Ovary (tissue), 9 donors: ENCODE results near the gene RAD51AP2. TPM values are rescaled to one million over a fixed set of nuclear protein-coding genes. Genes with fewer than 3 reads are reported as not detected.

Experiments used
- DNase-seq, 5 donors: peaks; one replicate each; pipeline ENCODE4 v3.0.0-alpha.2; 2019 to 2020
- H3K27ac ChIP-seq, 2 donors: fragments of 200-600 bp; one replicate each; pipeline versions ENCODE4 v1.5.1 to v1.8.0; 2019 to 2022
- H3K27me3 ChIP-seq: fragments of 200-600 bp; one replicate; pipeline ENCODE4 v1.8.0; 2022
- H3K36me3 ChIP-seq: fragments of 200-600 bp; sonication (generic); one replicate; pipeline ENCODE4 v1.5.1; 2019
- H3K4me1 ChIP-seq: one replicate; pipeline ENCODE4 v1.8.1; 2013; ENCODE audit warnings: mild to moderate bottlenecking, moderate library complexity; ENCODE audit not compliant: insufficient read depth
- H3K4me3 ChIP-seq: fragments of 200-600 bp; sonication (generic); one replicate; pipeline ENCODE4 v1.5.1; 2017
- H3K9me3 ChIP-seq, 2 donors: fragments of 200-600 bp in 1 of 2; sonication (generic) in 1 of 2; one replicate each; pipeline versions ENCODE4 v1.5.1 to v1.8.1; 2013 to 2019; ENCODE audit warnings: mild to moderate bottlenecking in 1 of 2, moderate library complexity in 1 of 2
- EP300 ChIP-seq: sonication (generic); formaldehyde crosslinking; IDR thresholded peaks from one replicate; pipeline ENCODE4 v1.6.1; 2017; ENCODE audit warnings: antibody characterized with exemption
- POLR2A ChIP-seq: fragments of 450-650 bp; IDR thresholded peaks from one replicate; pipeline ENCODE4 v1.6.1; 2017; ENCODE audit warnings: antibody characterized with exemption, mild to moderate bottlenecking, moderate library complexity
- WGBS, 3 donors: extraction: QIAGEN DNeasy Blood & Tissue Kit in 1 of 3; methylation state at CpG; one replicate each; pipeline versions ENCODE4 v1.1.5 to v1.1.7; 2013 to 2017; 5-methylcytosine and 5-hydroxymethylcytosine counted together
- intact Hi-C, 4 donors: fragments of 100-400 bp; cut with DNase I; formaldehyde crosslinking; loops; one replicate each; pipeline versions ENCODE4 v1.11.0 to v1.15.1; 2022 to 2023
- polyA plus RNA-seq, 2 donors: library from polyadenylated mRNA; stranded (reverse); fragments of 200-250 nt in 1 of 2; fragments of 350-450 nt in 1 of 2; fragmentation: Illumina TruSeq in 1 of 2; extraction: RNeasy Lipid Tissue Mini Kit (QIAGEN cat#74804) in 1 of 2; gene quantifications; one replicate each; pipeline ENCODE4 v1.2.3, GENCODE V29; 2013 to 2014
- total RNA-seq, 7 donors: library from RNA; depleted of rRNA in 2 of 7; stranded (reverse); fragments of >200 nt in 2 of 7; fragmentation: NEBNext Ultra II Directional in 3 of 7; extraction: Animal tissue kit (Norgen Biotek cat#: 25700) in 3 of 7; gene quantifications; one replicate each; pipeline versions ENCODE4 v1.1.0 to v1.2.4, GENCODE V29; 2016 to 2023
- TF ChIP-seq, protein P1 (sequence below), 3 donors: fragments of 450-650 bp in 2 of 3; fragments of 200-600 bp in 1 of 3; IDR thresholded peaks; one replicate each; pipeline versions ENCODE4 v1.5.1 to v1.8.0; 2016 to 2022; ENCODE audit warnings: antibody characterized with exemption in 3 of 3, mild to moderate bottlenecking in 1 of 3
- donor health status: DM: no; HTN: no; CAD: no; lungs with moderate emphysema.
- donor health status: DM: no; HTN: no; CAD: no.
- donor health status: Bipolar disorder and iron deficiency.
- donor health status: DM: yes; HTN: yes; CAD: no.
- donor health status: DM: no; HTN: no; CAD: no.
- donor health status: DM: yes; HTN: yes; CAD: no.

The RAD51AP2 gene
- total and polyA plus RNA-seq, 9 donors: 0.02 to 0.24 (median 0.10) TPM

- Histone ChIP-seq H3K27me3 (no peaks in the 10 kb centered on the region), H3K4me1 (no peaks in the 10 kb centered on the region), H3K4me3 (no peak overlapping the region), H3K9me3 (no peaks in the 10 kb centered on the region), H3K36me3 (no peaks in the 10 kb centered on the region), H3K27ac (no peak overlapping the region)
- intact Hi-C loops: no loop called here
- 74 to 87% (median 81%) methylated on average over 2 of the region's 2 CpGs for WGBS, 3 donors
- DNase-seq: no peak
- TF ChIP-seq POLR2A: no peak
- TF ChIP-seq, protein P1, sequence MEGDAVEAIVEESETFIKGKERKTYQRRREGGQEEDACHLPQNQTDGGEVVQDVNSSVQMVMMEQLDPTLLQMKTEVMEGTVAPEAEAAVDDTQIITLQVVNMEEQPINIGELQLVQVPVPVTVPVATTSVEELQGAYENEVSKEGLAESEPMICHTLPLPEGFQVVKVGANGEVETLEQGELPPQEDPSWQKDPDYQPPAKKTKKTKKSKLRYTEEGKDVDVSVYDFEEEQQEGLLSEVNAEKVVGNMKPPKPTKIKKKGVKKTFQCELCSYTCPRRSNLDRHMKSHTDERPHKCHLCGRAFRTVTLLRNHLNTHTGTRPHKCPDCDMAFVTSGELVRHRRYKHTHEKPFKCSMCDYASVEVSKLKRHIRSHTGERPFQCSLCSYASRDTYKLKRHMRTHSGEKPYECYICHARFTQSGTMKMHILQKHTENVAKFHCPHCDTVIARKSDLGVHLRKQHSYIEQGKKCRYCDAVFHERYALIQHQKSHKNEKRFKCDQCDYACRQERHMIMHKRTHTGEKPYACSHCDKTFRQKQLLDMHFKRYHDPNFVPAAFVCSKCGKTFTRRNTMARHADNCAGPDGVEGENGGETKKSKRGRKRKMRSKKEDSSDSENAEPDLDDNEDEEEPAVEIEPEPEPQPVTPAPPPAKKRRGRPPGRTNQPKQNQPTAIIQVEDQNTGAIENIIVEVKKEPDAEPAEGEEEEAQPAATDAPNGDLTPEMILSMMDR (IDR thresholded peaks at IDR 0.05): no peak
Measured at GRCh38 chr2:17529771-17530170, 11.5 kb upstream of the RAD51AP2 start.

DNA sequence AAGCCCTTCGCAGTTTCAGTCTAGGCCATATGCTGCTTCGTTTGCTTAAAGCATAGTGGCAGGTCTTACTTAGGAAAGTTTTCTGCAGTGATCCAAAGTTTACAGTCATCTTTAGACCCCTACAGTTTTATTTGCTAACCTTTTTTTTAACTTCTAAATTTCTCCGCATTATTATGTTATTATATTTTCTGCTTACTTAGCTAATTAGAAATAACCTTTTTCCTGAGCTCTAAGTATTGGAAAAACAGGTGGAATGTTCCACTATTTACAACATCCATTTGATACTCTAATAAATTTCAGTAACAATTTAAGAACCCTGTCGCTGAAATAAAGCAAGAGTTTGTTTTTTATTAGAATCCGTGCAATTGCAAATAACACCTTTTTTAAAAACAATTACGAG, 4.1 kb upstream of the RAD51AP2 start:
- H3K36me3 ChIP-seq: no peaks in the 10 kb centered on the region
- no peak overlapping the region for H3K27ac ChIP-seq
- DNase-seq: no peak
- WGBS, 3 donors: 85 to 89% (median 85%) methylated on average over 6 of the region's 6 CpGs
- TF ChIP-seq EP300: no peak
- H3K4me1 ChIP-seq: no peaks in the 10 kb centered on the region
- H3K9me3 ChIP-seq: no peaks in the 10 kb centered on the region
- intact Hi-C loops: no loop called here
- no peaks in the 10 kb centered on the region for H3K27me3 ChIP-seq
- H3K4me3 ChIP-seq: no peak overlapping the region

- intact Hi-C loops: no loop called here
- no peak for TF ChIP-seq POLR2A
- TF ChIP-seq, protein P1 (IDR thresholded peaks at IDR 0.05): no peak
- no peak for TF ChIP-seq EP300
- WGBS, 3 donors: 73 to 85% (median 75%) methylated on average over 2 of the region's 2 CpGs
Measured at GRCh38 chr2:17521621-17522020, 3.4 kb upstream of the RAD51AP2 start.

DNA sequence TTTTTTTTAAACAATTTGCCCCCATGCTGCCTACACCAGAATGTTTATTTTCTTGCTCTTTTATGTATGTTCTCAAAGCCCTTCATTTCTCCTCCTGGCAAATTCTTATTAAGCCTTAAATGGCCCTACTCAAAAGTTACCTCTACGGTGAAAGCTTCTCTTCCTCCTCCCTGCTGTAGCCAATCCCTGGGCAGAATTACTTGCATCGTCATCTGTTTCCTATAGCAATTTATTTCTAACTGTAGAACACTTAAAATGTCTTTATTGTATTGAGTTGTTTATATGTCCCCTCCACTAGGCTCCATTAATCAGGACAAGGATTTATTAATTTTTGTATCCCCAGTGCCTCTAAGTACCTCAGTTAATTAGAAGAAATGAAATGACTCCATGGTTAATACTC, 2.5 kb upstream of the RAD51AP2 start:
- no peaks in the 10 kb centered on the region for H3K9me3 ChIP-seq
- WGBS, 3 donors: 85 to 89% (median 85%) methylated on average over 2 of the region's 2 CpGs
- intact Hi-C loops: no loop called here
- TF ChIP-seq, protein P1 (IDR thresholded peaks at IDR 0.05): no peak
- TF ChIP-seq POLR2A (no peak), EP300 (no peak)
- no peak for DNase-seq
- H3K4me3 ChIP-seq: no peak overlapping the region
- H3K27me3 ChIP-seq: no peaks in the 10 kb centered on the region
- H3K4me1 ChIP-seq: no peaks in the 10 kb centered on the region
- no peak overlapping the region for H3K27ac ChIP-seq
- H3K36me3 ChIP-seq: no peaks in the 10 kb centered on the region

More at GRCh38 chr2:17521621-17522020, 3.4 kb upstream of the RAD51AP2 start:
- no peak overlapping the region for H3K4me3 ChIP-seq
- H3K9me3 ChIP-seq: no peaks in the 10 kb centered on the region
- DNase-seq: no peak
- no peaks in the 10 kb centered on the region for H3K36me3 ChIP-seq
- H3K27ac ChIP-seq: no peak overlapping the region
- H3K27me3 ChIP-seq: no peaks in the 10 kb centered on the region
- no peaks in the 10 kb centered on the region for H3K4me1 ChIP-seq

- Histone ChIP-seq H3K27ac (no peak overlapping the region), H3K9me3 (no peaks in the 10 kb centered on the region)
- TF ChIP-seq, protein P1 (IDR thresholded peaks at IDR 0.05): no peak
- no peak for TF ChIP-seq EP300
- no peak for TF ChIP-seq POLR2A
Measured at GRCh38 chr2:17519486-17519885, 1.2 kb upstream of the RAD51AP2 start.

More at GRCh38 chr2:17519486-17519885, 1.2 kb upstream of the RAD51AP2 start:
- Histone ChIP-seq H3K4me3 (no peak overlapping the region), H3K36me3 (no peaks in the 10 kb centered on the region), H3K4me1 (no peaks in the 10 kb centered on the region), H3K27me3 (no peaks in the 10 kb centered on the region)
- intact Hi-C loops: no loop called here
- DNase-seq: no peak
